GM18858 (cell line): ENCODE data around the gene IGSF21.

ENCODE experiments used
- ATAC-seq: cut with Tn5 transposase; IDR thresholded peaks from one replicate; pipeline ENCODE4 v1.9.1; 2021; ENCODE audit not compliant: unreplicated experiment

Gene IGSF21

DNA sequence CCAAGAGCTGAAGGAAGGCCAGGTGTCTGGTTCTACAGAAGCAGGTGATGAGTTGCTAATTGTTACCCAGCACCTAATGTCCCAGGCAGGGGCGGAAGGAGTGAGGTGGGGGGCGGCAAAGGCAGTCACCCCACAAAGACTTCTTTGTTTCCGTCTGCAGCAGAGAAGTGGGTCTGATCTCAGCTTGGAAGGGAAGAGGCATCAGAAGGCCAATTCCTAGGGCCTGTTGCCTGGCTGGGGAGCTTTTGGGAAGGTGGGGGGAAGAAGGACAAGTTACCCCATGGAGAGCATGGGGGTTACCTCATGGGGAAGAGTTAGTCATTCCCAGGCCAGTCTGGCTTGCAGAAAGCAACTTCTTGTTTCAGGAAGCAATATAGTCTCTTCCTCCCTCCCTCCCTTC lies 10.9 kb downstream of the IGSF21 start:
- no peak for ATAC-seq

DNA sequence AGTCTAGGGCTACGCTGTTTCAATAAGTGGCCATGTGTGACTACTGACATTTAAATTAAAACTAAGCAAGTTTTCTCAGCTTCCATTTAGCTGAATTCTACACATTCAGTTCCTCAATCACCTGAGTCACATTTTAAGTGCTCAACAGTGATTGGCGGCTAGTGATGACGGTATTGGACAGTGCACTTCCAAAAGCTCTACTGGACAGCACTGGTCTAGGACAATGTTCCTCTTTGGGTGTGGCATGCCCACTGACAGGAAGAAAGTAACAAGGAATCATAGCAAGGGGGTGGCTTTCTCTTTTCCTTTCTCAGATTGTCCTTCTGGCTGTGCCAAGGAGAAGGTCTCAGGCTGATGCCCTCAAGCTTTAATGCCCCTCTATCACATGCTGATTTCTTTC lies 11.7 kb downstream of the IGSF21 start:
- no peak for ATAC-seq

DNA sequence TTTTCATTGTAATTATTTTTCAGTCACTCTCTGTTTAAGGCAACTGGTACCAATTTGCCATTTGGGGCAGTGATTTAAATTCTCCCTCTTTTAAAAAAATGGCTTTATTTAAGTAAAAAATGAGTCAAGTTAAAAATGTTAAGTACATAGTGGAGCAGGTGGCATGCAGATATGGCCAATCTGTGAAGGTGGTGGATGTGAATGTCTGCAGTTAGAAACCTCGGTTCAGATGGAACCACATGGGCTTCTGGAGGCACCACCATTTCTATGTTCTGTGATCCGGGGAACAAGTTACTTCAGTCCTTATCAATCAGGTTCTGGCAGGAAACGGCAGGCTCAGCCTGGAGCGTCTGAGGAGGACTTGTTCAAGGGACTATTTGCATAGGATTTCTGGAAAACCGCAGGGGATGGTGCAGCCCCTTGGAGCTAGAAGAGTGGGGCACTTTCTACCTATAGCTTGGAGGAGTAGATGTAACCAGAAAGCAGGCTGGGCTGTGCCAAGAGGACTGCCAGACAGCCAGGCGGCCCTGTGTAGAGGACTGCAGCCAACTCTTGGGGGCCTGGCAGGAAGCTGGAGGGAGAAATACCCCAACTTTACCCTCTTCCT lies 12.3 kb downstream of the IGSF21 start:
- ATAC-seq, result no peak

DNA sequence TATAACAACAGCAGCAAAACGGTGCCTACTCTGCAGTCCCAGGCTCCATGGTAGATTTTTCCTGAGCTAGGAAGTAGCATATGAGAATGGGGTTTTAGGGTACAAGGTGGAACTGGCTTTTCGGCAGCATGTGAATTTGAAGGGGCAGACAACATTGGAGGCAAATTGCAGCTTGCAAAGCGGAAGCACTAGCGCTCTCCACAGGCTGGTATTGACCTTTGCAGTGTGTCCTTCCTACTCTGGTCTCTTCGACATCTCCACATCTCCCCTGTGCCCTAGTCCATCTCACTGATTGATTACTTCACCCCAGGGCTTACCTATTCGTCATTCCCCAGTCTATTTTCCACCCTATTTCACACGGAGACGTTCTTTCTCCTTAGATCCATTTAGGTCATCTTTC lies 13.0 kb downstream of the IGSF21 start:
- ATAC-seq, result no peak

DNA sequence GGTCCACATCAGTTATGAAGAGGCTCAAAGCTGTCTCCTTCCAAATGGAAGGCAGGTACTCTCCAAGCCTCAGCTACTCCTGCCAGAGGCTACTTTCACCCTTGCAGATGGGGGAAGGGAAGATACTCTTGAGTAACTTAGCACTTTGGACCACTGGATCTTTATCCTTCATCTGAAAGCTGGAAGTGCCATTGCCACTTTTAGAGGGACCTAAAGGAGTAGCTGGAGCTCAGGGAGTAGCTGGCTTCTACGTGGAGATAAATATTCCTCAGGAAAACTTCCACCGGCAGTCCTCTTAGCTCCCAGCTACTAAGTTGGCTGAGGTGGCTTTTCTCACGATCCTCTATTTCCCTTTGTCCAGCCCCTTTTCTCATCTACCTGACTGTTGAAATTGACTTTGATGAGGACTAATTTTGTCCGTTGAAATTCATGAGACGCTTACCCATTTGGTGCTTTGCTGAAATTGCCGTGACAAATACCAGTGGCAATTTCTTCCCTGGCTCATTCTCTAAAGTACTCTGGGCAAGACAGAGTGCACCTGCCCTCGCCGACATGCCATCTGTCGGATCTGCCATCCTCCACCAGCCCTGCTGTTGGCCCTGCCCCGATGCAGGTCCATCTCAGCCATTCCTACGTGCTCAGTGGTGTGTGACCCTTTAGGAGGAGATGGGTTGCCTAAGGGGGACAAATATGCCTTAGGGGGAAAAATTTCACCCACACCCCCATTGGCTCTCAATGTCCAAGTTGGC lies 13.6 kb downstream of the IGSF21 start:
- ATAC-seq, result no peak

DNA sequence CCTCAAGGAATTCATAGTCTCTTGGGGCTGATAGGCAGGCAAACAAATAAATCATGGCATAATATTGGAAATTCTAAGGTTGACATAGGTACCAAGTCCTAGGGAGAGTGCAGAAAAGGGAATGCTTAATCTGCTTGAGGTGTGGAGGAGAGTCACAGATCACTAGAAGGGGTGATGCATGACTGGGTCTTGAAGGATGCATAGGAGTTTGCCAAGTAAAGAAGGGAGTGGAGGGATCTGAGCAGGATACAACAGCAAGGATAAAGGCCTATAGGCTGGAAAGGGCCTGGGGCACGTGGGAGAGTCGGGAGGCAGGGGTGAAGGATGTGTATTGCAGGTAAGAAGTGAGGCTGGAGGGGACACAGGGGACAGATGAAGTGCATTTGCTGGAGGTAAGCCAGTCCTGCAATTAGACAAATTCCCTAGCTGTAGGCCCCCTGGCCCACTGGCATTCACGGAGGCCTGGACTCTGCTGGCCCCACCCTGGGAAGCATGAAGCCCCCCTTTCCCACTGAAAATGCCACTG lies 15.9 kb downstream of the IGSF21 start:
- ATAC-seq, result no peak

DNA sequence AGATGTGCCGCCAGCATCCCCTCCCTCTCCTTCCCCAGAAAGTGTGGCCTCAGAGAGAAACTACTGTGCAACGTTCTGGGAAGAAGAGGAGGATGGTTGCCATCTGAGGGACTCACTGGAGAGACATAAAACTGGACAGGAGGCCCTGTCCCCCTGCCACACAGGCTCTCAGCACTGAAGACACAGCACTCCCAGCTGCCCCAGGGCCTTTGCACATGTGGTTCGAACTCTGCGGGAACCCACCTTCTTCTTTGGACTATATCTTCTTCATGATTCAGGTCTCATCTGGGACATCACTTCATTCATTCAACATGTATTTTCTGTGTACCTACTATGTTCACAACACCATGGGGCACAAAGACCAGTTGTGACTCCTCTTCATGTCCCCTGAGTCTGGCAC lies 17.4 kb downstream of the IGSF21 start:
- no peak for ATAC-seq

DNA sequence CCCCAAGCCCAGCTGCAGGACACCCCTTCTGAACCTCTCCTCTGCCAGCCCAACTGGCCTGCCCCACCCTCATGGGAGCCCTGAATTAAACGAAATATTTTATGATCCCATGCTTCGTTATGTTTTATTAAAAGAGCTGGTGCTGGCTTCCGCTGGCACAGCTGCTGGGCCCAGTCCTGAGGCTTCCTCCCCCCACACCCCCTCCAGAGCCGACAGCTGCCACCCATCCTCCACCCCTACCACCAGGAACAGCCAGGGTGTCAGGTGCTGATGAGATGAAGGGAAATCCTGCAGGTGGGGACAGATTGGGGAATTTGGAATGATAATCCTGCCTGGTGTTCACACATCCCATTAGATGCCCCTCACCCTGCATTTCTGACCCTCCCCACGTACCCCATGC lies 19.0 kb downstream of the IGSF21 start:
- no peak for ATAC-seq

DNA sequence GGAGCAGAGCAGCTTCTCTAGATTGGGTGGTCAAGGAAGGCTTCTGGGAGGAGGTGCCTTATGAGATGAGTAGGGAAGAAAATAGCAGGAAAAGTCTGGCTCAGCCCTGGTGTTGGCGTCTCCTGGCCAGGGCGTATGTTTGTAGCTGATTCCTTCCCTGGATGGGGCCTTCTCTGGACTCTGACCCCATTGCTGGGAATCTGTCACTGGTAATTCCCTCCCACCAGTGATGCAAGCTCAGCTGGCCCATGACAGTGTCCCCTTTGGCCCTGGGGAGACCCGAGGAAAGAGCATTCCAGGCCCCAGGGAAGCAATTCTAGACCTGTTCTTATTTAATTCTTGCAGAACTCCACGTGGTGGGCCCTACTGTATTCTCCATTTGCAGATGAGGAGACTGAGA lies 20.7 kb downstream of the IGSF21 start:
- ATAC-seq, result no peak

DNA sequence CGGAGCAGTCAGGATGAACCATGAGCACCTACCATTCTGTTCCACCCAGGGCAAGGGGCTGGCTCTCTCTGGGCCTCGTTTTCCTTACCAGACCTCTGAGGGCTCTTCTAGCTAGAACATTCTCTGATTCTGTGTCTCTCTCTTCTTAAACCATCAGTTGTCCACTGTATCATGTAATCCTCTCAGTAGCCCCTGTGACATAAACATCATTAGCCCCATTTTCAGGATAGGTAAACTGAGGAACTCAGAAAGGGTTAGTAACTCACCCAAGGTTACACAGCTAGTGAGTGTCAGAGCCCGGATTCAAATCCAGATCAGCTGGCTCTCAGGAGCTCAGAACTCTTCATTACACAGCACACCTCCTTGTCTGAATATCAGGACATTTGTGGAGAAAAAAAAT lies 22.8 kb downstream of the IGSF21 start:
- no peak for ATAC-seq

DNA sequence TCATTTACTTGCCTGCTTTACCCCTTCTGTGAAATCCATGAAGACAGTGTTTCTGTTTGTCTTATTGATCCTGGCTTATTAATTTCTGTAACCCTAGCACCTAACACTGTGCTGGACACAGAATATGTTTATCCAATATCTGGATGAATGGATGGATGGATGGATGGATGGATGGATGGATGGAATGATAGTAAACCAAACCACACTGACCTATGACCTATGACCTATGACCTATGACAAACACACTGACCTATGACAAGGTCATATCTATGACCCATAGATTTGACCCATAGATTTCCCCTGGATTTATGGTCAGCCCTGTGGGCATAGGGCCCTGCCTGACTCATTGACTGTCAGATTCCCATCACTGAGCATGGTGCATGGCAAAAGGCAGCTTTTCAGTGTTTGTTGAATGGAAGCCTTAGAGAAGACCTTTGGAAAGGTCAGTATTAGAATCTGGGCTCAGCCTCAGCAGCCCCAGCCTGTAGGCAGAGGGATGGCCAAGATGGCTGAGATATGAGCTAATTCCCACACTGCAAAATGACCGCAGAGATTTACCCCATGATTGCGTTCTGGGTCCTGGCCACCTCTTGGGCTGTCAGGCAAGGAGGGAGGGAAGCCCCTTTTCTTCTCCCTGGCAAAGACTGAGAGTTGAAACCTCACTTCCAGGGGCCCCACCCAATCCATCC lies 24.6 kb downstream of the IGSF21 start:
- ATAC-seq, result no peak

DNA sequence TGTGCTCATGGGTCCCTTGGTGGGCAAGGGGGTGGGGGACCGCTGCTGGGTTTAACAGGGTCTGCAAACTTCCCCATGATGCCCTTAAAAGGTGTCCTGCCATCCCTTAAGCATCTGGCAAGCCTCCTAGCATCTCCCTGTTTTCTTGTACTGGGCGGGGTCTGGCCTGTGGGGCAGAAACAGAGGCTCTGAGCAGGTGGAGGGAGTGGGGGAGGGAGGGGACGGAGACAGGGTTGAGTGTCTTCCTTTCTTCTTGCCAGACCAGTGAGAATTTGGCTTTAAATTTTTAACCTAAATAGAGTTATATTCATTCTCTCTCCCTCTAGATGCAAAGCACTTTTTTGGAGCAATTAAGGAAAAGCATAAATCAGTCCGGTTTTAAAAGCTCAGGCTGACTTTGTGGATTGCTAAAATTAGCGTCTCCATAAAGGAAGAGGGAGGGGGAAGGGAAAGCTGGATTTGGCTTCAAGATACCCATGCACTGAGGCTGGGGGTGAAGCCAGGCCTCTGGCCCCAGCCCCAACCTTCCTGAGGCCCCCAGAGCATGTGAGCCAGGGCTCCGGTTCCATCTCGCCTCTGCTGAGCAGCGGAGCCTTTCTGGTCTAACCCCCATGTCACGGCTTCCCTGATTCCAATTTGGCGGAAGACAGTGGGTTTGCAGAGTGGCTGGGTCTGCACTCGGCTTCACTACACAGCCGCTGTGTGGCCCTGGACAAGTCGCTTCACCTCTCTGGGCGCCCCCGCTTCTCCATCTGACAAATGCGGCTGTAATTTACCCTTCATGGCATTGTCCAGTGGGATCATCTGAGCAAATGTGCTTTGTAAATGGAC lies 25.3 kb downstream of the IGSF21 start:
- ATAC-seq, result no peak

DNA sequence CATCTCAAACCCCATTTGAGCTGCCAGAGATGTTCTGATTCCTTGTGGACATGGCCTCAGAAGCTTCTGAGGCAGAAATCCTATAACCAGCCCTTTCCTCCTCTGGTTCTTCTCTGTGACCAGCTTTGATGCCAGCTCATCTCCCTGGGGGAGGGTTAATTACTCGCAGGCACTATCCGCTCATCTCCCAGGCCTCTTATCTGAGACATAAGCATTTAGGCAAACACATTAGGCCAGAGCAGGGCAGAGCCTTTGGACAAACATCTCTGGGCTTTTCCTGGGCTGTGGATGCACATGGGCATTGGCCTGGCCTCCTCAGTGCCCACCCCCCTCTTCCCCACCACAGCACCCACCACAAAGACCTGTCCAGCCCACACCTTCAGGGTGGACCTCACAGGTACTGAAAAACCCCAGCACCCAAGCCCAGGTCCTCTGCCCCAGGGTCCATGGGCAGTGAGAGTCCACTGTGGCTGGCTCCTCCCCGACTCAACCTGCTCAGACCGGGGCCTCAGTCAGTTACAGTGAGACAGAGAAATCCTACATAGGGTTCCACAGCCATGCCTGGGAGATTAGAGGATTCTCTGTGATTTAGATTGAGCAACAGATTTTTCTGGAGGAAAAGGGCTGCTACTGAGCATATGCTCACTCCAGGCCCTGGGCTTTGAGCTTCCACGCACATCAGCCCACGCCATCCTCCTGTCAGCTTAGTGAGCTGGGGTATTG lies 26.9 kb downstream of the IGSF21 start:
- no peak for ATAC-seq

DNA sequence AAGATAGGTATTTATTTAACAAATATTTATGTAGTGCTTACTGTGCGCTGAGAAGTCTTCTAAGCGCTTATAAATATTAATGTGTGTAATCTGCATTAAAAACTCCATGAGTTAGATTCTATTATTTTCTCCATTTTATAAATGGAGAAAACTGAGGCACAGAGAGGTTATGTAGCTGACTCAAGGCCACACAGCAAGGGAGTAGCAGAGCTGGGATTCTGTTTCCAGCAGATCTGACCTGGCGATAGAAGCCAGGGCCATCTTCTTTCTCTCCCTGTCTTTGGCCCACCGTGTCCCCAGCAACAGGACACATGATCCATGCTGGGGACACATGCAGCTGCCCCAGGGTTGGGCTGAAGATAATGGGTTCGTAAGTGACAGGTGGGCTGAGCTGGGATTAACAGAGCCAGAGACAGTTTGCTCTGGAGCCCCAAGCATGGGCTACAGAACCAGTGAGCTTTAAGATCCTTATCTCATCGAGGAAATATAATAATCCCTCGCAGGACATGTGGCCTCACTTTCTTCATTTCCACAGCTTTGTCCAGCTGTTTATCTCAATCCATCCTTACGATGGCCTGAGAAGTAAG lies 30.3 kb downstream of the IGSF21 start:
- no peak for ATAC-seq

DNA sequence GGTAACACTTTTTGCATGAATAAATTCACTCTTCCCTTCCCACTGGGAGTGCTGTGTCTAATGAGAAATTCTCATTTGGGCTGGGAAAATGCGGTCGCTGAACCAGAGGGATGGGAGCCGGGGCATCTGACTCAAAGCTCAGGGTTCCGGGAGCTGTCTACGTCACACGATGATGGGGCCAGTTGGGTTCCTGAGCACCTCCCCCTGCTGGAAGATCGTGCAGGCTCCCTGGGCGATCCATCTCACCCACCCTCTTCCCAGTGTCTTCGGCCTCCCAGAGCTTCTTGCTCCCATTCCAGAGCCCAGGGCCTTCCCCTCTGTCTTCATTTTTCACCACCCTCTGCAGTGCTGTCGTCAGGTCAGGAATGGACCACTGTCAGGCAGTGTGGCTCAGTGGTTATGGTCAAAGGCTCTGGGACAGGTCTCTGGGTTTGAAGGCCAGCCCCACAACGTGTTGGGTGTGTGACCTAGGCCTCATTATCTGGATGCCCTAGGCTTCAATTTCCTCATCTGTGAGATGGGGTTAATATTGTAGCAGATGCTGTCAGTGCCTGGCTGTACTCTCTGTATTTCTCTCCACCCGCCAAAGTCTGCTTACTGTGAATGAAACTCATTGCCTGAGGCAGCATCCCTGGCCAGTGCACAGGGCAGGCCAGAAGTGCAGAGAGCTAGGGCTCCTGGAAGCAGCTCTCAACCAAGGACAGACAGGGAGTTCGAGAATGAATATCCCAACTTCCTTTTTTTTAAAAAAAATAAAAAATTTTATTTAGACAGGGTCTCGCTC lies 31.8 kb downstream of the IGSF21 start:
- ATAC-seq, result no peak

DNA sequence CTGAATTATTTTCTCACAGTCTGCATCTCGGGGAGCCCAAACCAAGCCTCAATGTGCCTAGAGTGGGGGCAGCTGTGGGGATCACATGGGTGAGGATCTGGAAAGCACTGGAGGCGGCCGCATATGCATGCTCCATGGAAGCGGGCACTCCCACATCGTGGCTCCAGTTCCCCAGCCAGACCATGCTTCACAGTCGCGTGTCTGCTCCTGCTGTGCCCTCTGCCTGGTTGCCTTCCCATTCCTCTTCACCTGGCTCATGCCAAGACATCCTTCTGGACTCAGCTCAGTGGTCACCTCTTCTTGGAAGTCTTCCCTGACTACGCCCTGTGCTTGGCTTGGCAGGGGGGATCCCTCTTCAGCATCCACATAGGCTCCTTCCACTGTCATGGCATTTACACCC lies 32.8 kb downstream of the IGSF21 start:
- no peak for ATAC-seq

DNA sequence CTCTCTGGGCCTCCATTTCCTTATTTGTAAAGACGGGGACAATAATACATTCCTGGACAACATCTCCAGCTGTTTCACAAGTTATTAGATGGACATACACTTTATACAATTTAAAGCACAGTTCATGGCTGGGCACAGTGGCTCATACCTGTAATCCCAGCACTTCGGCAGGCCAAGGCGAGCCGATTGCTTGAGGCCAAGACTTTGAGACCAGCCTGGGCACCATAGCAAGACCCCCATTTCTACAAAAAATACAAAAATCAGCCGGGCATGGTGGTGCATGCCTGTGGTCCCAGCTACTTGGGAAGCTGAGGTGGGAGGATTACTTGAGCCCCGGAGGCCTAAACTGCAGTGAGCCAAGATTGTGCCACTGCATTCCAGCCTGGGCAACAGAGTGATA lies 34.1 kb downstream of the IGSF21 start:
- no peak for ATAC-seq

DNA sequence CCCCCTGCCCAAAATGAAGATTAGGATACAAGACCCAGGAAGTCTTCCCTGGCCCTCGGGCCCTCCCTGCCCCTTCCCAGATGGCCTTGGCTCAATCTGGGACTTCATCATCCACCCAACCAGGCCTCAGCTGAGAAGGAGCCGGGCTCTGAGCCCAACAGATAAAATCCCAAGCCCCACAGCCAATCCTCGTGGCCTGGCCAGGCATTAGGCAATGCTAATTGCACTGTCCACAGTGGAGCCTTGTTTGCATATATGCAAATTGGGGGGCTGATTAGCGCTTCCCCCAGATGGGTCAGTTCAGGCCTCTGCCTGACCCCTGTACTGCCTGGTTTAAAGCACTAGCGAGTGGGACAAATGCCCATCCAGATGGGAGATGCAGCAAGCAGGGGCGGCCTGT lies 34.9 kb downstream of the IGSF21 start:
- ATAC-seq, result no peak

DNA sequence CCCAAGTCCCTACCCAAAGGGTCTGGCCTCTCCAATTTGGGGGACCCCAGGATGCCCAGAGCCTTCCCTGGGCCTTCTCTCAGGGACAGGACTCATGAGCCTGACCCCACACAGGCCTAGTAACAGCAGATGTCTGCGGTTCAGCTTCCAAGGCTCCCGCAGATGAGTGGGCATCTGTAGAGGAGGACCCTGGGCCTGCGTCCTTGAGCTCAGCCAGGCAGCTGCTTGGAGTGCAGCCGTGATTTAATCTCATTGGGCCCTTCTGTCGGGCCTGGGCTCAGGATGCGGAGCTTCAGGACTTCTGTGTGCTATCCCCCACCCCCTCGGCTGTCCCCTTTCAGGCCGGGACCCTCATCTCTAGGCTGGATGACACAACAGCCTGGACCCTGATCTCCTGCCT lies 35.4 kb downstream of the IGSF21 start:
- ATAC-seq, result no peak

DNA sequence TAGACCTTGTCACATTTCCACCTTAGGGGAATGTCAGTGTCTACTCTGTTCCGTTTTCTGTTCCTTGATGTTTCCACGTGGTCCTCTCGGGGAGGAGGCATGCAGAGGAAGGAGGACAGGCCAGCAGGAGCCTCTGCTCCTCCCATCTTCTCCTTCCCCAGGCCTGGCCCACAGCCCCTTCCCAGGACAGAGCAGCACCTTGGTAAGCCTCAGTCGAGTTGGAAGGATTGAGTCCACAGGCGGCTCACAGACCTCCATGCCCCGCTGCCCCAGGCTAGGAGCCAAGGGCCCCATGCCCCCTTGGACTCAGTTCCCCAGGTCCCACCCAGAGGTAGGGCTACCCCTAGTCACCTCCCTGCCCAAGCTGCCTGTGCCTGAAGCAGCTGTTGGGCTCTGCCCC lies 36.5 kb downstream of the IGSF21 start:
- no peak for ATAC-seq
